ENCODE data around the gene RSBN1.

RSBN1 gene

DNA sequence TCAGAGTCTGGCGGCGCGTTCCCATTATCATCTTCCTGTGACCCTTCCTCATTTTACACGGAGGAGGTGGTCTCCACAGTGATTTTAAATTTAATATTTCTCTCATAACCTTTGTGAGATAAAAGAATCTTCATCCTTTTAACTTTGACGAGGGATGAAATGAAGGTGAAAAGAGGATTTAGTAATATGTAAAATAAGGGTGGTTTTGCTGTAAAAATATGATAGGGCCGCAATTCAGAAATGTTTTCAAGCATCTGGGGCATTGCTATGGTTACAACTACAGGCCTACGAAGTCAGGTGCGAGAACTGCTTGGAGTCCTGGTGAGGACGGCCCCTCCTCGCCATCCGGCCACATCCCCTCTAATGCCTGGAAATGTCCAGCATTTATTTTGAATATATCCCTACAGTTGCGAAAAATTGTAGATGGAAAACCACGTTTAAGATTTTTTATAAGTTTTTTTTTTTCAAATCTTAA, 422 bp upstream of the RSBN1 start:
- no peak for DNase-seq (ENCODE audit: low read depth in 2 of 2)

DNA sequence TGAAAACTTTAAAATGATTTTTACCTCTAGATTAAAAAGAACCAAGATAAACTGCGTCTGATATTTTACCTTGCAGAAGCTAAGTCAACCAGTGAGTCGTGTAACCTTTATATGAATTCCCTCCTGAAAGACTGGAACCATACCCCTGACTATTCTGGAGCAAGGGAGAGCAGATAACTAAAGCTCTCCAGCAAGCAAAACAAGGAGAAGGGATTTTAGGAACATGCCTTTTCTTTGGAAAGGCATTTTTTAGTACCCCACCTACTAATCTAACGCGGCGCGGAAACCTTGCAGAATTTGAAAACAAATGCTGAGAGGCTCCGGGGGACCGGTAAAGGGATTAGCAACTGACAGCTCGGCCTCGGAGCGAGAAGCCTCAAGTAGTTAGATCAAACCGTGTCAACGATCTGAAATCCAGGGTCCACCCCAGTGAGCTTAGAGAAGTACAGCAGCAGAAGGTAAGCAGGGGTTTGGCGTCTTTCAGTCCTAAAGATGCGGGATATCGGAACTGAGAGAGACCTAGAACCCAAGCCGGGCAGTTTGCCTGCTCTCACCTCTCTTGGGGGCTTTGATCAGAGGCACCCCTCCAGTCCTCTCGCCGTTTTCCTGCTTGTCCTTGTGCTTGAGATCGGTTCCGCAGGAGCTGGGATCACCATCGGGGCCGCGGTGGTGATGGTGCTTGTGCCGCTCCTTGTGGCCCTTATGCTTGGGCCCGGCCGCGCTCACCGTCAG, 954 bp downstream of the RSBN1 start:
- DNase-seq (ENCODE audit: low read depth in 2 of 2), result no peak

GRCh38 chr1:113809670-113810602, 2.3 kb downstream of the RSBN1 start:
- DNase-seq (ENCODE audit: low read depth in 2 of 2), result no peak

DNA sequence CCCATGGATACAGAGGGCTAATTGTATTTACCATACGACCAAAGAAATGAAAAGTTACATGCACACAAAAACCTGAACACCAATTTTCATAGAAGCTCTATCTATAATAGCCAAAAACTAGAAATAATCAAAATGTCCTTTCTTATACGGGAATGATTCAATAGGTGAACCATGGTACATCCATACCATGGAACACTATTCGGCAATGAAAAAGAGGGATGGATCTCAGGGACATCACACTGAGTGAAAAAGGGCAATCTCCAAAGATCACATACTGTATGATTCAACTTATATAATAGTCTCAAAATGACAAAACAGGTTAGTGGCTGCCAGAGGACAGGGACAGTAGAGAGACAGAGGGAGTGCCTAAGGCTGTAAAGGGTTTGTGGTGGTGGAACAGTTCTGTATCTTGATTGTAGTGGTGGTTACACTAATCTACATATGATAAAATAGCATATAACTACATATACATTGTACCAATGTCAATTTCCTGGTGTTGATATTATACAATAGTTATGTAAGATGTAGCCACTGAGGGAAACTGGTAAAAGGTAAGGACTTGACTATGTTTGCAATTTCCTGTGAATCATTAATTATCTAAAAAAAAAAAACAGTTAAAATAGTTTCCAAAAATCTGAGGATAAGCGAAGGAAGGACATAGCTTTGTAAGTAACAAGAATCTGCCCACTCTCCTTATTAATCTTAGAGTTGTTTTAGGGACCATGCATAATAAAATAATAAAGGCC, 3.7 kb downstream of the RSBN1 start:
- DNase-seq (ENCODE audit: low read depth in 2 of 2), result no peak

DNA sequence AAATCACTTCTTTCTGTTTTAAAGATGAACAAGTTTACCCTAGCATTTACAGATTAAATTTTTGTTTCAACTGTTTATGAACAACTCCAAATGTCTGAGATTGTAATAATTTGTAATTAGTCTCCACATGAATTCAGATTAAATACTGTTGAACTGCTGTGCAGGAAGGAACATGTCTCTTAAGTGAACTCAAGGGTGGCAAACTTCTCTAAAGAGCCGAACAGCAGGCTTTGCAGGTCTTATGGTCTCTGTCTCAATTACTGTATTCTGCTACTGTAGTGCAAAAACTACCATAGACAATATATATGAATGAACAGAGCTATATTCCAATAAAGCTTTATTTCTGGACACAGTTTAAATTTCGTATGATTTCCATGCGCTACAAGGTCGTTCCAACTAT, 6.6 kb downstream of the RSBN1 start:
- no peak for DNase-seq (ENCODE audit: low read depth in 2 of 2)

- no peak for DNase-seq (ENCODE audit: low read depth in 2 of 2)
These were observed 7.1 kb downstream of the RSBN1 start for GRCh38 chr1:113805256-113805531.

GRCh38 chr1:113804421-113805255, 7.6 kb downstream of the RSBN1 start:
- DNase-seq (ENCODE audit: low read depth in 2 of 2), result no peak

DNA sequence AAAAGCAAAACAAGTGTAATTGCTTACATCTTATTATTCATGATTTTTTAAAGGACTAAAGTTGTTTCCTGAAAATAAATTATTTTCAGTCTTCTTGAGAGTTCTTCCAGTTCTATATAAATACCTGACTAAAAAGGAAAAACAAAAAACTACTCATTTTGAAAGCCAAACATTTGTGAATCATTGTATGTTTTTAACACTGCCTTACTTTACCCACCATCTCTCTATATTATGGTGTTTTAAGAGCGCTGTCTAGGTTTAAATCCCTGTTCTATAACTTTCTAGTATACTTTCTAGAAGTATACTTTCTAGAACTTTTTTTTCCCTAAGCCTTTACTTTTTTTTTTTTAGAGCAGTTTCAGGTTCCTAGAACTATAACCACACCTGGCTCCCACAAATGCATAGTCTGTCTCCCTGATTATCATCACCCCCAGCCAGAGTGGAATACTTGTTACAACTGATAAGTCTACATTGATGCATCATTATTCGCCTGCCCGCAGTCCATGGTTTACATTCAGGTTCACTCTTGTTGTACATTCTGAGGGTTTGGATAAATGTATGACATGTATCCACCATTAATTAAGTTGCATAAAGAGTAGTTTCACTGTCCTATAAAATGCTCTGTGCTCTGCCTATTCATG, 9.8 kb downstream of the RSBN1 start:
- no peak for DNase-seq (ENCODE audit: low read depth in 2 of 2)

DNA sequence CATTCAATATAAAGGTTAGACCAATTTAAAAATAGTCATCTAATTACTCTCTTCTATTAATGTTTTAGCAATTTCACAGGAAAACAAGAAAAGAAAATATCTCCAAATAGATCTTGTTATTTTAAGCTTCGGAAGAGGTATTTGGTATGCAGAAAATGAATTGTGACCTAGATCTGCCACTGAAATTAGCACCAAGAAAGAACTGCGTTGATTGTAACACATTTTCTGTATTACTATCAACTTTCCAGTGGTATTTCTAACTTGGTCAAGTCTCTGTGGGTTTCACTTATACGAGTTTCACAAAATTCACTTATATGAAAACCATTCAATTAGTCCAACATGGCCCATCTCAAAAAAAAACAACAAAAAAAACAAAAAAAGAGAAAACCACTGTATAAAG, 11.8 kb downstream of the RSBN1 start:
- no peak for DNase-seq (ENCODE audit: low read depth in 2 of 2)

DNA sequence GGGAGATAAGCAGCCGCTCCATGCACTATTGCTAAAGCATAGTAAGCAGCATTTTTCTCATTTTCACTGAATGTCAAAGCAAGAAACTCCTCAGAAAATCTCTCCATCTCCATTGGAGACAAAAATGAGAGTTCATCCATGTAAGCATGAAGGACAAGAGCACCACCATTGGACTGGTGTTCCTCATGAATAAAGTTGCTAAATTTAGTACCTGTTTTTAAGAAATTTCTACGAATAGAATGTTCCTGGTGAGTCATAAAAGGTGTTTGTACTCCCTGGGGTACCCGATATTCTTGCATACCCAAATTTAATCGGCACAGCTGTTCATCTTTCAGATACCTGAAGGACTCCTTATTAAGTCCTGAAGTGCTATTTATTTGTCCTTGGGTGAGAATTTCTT, 14.8 kb downstream of the RSBN1 start:
- DNase-seq (ENCODE audit: low read depth in 2 of 2), result no peak

GRCh38 chr1:113793878-113794834, 18.1 kb downstream of the RSBN1 start:
- no peak for DNase-seq (ENCODE audit: low read depth in 2 of 2)

DNA sequence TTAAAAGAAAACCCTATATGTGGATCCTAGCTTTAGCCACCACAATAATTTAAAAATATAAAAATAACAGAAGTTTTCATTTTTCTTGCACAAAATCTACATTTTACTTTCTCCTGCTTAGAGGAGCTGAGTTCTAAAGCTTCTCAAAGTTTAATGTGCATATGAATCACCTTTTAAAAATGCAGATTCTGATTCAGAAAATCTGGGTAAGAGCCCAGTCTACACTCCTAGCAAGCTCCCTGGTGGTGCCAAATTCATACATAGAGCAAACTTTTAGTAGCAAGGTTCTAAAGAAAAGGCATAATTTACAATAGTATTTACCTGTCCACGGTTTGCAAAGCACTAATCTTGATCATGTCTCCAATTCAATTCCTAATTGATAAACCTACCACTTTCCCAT, 19.3 kb downstream of the RSBN1 start:
- DNase-seq (ENCODE audit: low read depth in 2 of 2), result no peak

- DNase-seq (ENCODE audit: low read depth in 2 of 2), result no peak
These were observed 19.8 kb downstream of the RSBN1 start for GRCh38 chr1:113792471-113792870.

DNA sequence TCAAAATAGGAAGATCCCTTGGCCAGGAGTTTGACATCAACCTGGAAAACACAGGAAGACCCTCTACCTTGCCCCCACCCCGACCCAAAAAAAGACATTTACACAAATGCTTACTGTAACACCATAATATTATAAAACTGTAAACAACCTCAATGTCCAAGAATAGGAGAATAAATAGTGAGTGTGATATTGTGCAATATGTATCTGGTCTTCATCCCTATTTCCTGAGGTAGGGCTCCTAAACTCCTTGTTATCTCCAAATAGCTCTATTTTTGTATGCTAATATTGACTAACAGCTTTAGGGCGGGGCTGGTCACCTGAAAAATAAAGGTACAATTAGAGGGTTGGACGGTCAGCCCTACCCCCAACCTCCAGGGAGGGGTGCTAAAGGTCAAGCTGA, 23.5 kb downstream of the RSBN1 start:
- DNase-seq (ENCODE audit: low read depth in 2 of 2), result no peak

GRCh38 chr1:113787663-113788062, 24.6 kb downstream of the RSBN1 start:
- no peak for DNase-seq (ENCODE audit: low read depth in 2 of 2)

GRCh38 chr1:113786069-113786468, 26.2 kb downstream of the RSBN1 start:
- no peak for DNase-seq (ENCODE audit: low read depth in 2 of 2)

- DNase-seq (ENCODE audit: low read depth in 2 of 2), result no peak
These were observed 28.0 kb downstream of the RSBN1 start for GRCh38 chr1:113784104-113784779.

GRCh38 chr1:113783254-113784103, 28.8 kb downstream of the RSBN1 start:
- DNase-seq (ENCODE audit: low read depth in 2 of 2), result no peak

Data from fibroblast of skin of left biceps (primary cell).